Stomach (tissue), 9 donors: ENCODE results near the gene FAM240B. TPM values are rescaled to one million over a fixed set of nuclear protein-coding genes. Genes with fewer than 3 reads are reported as not detected.

Experiments
- DNase-seq, 2 donors: peaks; one replicate each; pipeline versions ENCODE4 v3.0.0 to v3.0.0-alpha.2; 2013 to 2019
- H3K27ac ChIP-seq, 5 donors: fragments of 200-600 bp in 4 of 5; sonication (generic) in 4 of 5; one replicate each; pipeline ENCODE4 v1.5.1; 2013 to 2019; ENCODE audit warnings: mild to moderate bottlenecking in 1 of 5, moderate library complexity in 1 of 5
- H3K27me3 ChIP-seq, 3 donors: fragments of 200-600 bp; sonication (generic); one replicate each; pipeline ENCODE4 v1.5.1; 2017 to 2019; ENCODE audit warnings: mixed run types in 1 of 3
- H3K36me3 ChIP-seq, 4 donors: fragments of 200-600 bp; sonication (generic); 1 replicate in 3 of 4; 2 replicates in 1 of 4; pipeline ENCODE4 v1.5.1; 2016 to 2019
- H3K4me1 ChIP-seq, 4 donors: fragments of 200-600 bp; sonication (generic); one replicate each; pipeline ENCODE4 v1.5.1; 2016 to 2019
- H3K4me3 ChIP-seq, 4 donors: fragments of 200-600 bp; sonication (generic) in 3 of 4; one replicate each; pipeline ENCODE4 v1.5.1; 2016 to 2019; ENCODE audit warnings: mild to moderate bottlenecking in 1 of 4
- H3K9me3 ChIP-seq, 4 donors: fragments of 200-600 bp; sonication (generic); one replicate each; pipeline ENCODE4 v1.5.1; 2016 to 2019
- EP300 ChIP-seq: sonication (generic); formaldehyde crosslinking; IDR thresholded peaks from one replicate; pipeline ENCODE4 v1.6.1; 2017; ENCODE audit warnings: antibody characterized with exemption
- POLR2A ChIP-seq, 4 donors: fragments of 450-650 bp; IDR thresholded peaks; one replicate each; pipeline ENCODE4 v1.6.1; 2016; ENCODE audit warnings: antibody characterized with exemption in 4 of 4, control low read depth in 2 of 4, mild to moderate bottlenecking in 1 of 4, moderate library complexity in 1 of 4
- POLR2AphosphoS5 ChIP-seq, 3 donors: sonication (generic); formaldehyde crosslinking; IDR thresholded peaks; one replicate each; pipeline ENCODE4 v1.6.1; 2016; ENCODE audit warnings: antibody characterized with exemption in 3 of 3
- WGBS, 5 donors: extraction: QIAGEN DNeasy Blood & Tissue Kit in 3 of 5; methylation state at CpG; one replicate each; pipeline versions ENCODE4 v1.1.5 to v1.1.7; 2013 to 2018; 5-methylcytosine and 5-hydroxymethylcytosine counted together
- intact Hi-C: fragments of 100-400 bp; cut with DNase I; formaldehyde crosslinking; loops from one replicate; pipeline ENCODE4 v1.15.1; 2023; ENCODE audit warnings: low total_unique reads
- polyA plus RNA-seq, 3 donors: library from polyadenylated mRNA; stranded (reverse); fragments of 200-250 nt; gene quantifications; one replicate each; pipeline ENCODE4 v1.2.3, GENCODE V29; 2013
- total RNA-seq, 5 donors: library from RNA; depleted of rRNA; stranded (reverse); fragments of >200 nt; gene quantifications; one replicate each; pipeline versions ENCODE4 v1.1.0 to v1.2.3, GENCODE V29; 2014 to 2016
- TF ChIP-seq, protein P1 (sequence below), 7 experiments: fragments of 450-650 bp in 4 of 7; fragments of 200-600 bp in 3 of 7; sonication (generic) in 3 of 7; IDR thresholded peaks; one replicate each; pipeline ENCODE4 v1.5.1; 2016 to 2019; ENCODE audit warnings: antibody characterized with exemption in 7 of 7, control low read depth in 2 of 7, mild to moderate bottlenecking in 1 of 7
- donor health status: healthy with polysubstance abuse.
- donor health status: Bipolar disorder and iron deficiency.
- donor health status: healthy.

FAM240B gene
- total and polyA plus RNA-seq, 8 donors: not detected

DNA sequence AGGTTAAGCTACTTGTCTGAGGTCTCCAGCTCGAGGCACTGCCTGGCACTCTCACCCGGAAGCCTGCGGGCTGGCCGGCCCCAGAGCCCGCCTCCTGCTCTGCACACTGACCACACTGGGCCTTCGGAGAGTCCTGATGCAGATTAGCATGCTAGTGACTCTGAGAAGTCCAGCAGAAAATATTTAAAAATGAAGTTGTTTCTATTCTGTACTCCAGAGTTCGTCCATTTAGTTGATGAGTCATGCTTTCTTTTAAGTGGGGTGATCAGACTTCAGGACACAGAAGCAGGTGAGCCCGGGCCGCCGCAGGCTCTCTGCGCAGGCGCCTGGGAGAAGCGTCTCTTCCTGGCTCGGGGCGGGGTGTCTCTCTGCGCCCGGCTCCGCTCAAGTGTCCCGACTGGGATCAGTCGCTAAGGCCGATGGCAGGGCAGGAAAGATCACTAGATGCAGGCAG, 32.5 kb downstream of the FAM240B start:
- TF ChIP-seq POLR2A (IDR thresholded peaks at IDR 0.05) (no peak), EP300 (no peak), POLR2AphosphoS5 (IDR thresholded peaks at IDR 0.05) (no peak)
- TF ChIP-seq, protein P1, sequence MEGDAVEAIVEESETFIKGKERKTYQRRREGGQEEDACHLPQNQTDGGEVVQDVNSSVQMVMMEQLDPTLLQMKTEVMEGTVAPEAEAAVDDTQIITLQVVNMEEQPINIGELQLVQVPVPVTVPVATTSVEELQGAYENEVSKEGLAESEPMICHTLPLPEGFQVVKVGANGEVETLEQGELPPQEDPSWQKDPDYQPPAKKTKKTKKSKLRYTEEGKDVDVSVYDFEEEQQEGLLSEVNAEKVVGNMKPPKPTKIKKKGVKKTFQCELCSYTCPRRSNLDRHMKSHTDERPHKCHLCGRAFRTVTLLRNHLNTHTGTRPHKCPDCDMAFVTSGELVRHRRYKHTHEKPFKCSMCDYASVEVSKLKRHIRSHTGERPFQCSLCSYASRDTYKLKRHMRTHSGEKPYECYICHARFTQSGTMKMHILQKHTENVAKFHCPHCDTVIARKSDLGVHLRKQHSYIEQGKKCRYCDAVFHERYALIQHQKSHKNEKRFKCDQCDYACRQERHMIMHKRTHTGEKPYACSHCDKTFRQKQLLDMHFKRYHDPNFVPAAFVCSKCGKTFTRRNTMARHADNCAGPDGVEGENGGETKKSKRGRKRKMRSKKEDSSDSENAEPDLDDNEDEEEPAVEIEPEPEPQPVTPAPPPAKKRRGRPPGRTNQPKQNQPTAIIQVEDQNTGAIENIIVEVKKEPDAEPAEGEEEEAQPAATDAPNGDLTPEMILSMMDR (IDR thresholded peaks at IDR 0.05): no peak
- Histone ChIP-seq H3K27me3 (no peaks in the 10 kb centered on the region), H3K4me1 (peaks cover 0 to 23% (median 6%) of the 10 kb centered on the region in 4 donors), H3K27ac (peak overlapping the region in 4 of 5 donors; percentile 22 to 49 (median 40)), H3K36me3 (no peaks in the 10 kb centered on the region), H3K4me3 (peak overlapping the region in 3 of 4 donors; percentile 12 to 28 (median 22)), H3K9me3 (no peaks in the 10 kb centered on the region)
- intact Hi-C loops: no loop called here
- peak; percentile 75 to 76 for DNase-seq
- WGBS, 5 donors: 23 to 38% (median 25%) methylated on average over 21 of the region's 21 CpGs

DNA sequence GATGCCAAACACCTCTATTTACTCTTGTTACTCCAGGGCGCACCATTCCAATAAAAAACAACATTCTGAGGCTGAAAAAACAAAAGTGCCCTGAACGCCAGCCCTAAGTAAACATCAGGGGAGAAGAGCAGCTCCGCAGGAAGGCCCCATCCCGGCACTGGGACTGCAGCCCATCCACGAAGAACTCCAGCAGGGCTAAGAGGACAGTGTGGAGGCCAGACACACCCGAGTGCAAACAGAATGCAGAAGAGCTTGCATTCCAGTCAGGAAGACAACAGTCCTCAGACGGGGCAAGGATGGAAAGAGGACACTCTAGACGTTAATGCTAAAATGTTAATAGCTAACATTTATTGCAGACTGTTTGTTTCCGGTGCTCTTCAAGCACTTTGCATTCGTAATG, 33.0 kb downstream of the FAM240B start:
- Histone ChIP-seq H3K4me1 (peaks cover 0 to 23% (median 7%) of the 10 kb centered on the region in 4 donors), H3K36me3 (no peaks in the 10 kb centered on the region), H3K27ac (peak overlapping the region in 4 of 5 donors; percentile 26 to 49 (median 40)), H3K9me3 (no peaks in the 10 kb centered on the region), H3K27me3 (no peaks in the 10 kb centered on the region), H3K4me3 (peak overlapping the region in 3 of 4 donors; percentile 12 to 28 (median 22))
- intact Hi-C loops: no loop called here
- no peak for TF ChIP-seq EP300
- TF ChIP-seq POLR2A (IDR thresholded peaks at IDR 0.05): no peak
- TF ChIP-seq POLR2AphosphoS5 (IDR thresholded peaks at IDR 0.05): no peak
- TF ChIP-seq, protein P1 (IDR thresholded peaks at IDR 0.05): no peak
- DNase-seq: no peak
- 37 to 48% (median 38%) methylated on average over 10 of the region's 10 CpGs for WGBS, 5 donors

DNA sequence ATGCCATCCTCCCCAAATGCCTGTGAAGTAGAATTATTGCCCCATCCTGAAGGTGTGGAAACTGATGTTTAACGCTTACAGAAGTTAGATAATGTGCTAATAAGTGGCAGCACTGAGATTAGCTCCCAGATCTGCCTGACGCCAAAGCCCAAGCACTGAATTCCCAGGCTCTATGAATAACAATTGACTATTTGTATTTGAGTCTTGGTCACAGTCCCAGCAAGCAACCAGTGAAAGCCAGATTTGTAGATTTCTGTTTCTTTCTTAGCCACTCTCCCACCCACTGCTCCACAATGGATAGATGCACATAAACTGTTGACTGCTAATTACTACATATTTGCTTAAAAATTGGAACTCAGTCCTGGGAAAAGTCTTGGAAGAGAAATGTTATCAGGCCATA, 34.4 kb downstream of the FAM240B start:
- H3K36me3 ChIP-seq: no peaks in the 10 kb centered on the region
- TF ChIP-seq EP300 (no peak), POLR2A (IDR thresholded peaks at IDR 0.05) (no peak), POLR2AphosphoS5 (IDR thresholded peaks at IDR 0.05) (no peak)
- TF ChIP-seq, protein P1 (IDR thresholded peaks at IDR 0.05): no peak
- H3K9me3 ChIP-seq: no peaks in the 10 kb centered on the region
- peaks cover 0 to 23% (median 7%) of the 10 kb centered on the region in 4 donors for H3K4me1 ChIP-seq
- DNase-seq: no peak
- H3K27me3 ChIP-seq: no peaks in the 10 kb centered on the region
- no peak overlapping the region for H3K4me3 ChIP-seq
- no peak overlapping the region for H3K27ac ChIP-seq
- 25 to 55% (median 30%) methylated on average over 2 of the region's 2 CpGs for WGBS, 5 donors
- intact Hi-C loops: no loop called here

DNA sequence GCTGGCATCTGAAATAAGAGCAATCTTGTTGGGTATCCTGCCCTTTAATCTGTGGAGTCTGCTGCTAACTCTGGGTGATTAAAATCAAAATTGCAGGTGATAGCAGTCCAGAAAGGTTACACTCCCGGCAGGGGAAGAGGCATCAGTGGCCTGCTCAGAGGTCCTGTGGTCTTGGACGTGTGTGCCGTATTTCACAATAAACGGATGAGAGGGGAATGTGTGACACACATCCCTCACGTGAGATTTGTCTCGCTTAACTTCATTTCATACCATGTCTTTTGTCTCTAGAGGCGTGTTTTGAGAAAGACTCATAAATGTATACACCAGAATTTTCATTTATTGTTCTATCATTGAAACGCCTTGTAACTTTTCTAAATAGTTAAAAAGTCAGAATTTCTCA, 36.6 kb downstream of the FAM240B start:
- Histone ChIP-seq H3K9me3 (no peaks in the 10 kb centered on the region), H3K4me1 (peaks cover 0 to 14% (median 7%) of the 10 kb centered on the region in 4 donors), H3K36me3 (no peaks in the 10 kb centered on the region), H3K27ac (no peak overlapping the region), H3K27me3 (no peaks in the 10 kb centered on the region), H3K4me3 (no peak overlapping the region)
- intact Hi-C loops: no loop called here
- no peak for DNase-seq
- WGBS, 5 donors: 88 to 94% (median 89%) methylated on average over 8 of the region's 8 CpGs
- TF ChIP-seq EP300: no peak
- TF ChIP-seq POLR2AphosphoS5 (IDR thresholded peaks at IDR 0.05): no peak

DNA sequence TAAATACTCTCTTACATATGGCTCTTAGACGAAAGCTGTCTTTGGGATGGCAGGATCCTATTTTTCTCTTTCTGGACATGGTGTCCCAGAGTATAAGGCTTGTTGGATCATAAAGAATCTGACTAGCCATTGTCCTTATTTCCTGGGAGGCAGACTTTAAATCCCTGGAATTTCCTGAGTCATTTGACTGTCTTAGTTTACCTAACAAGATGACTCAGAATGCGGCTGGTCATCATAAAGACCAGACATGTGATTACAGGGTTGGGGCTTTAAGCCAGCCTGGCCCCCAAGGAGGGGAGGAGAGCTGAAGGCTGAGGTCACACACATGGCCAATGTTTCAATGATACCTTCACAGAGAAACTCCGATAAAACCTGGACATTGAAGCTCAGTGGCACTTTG, 37.2 kb downstream of the FAM240B start:
- no peak for DNase-seq
- no peak for TF ChIP-seq POLR2A (IDR thresholded peaks at IDR 0.05)
- H3K4me3 ChIP-seq: no peak overlapping the region
- intact Hi-C loops: no loop called here
- peaks cover 0 to 14% (median 5%) of the 10 kb centered on the region in 4 donors for H3K4me1 ChIP-seq
- H3K9me3 ChIP-seq: no peaks in the 10 kb centered on the region
- H3K36me3 ChIP-seq: no peaks in the 10 kb centered on the region
- WGBS, 5 donors: 49 to 78% (median 62%) methylated on average over 3 of the region's 3 CpGs
- H3K27me3 ChIP-seq: no peaks in the 10 kb centered on the region
- no peak overlapping the region for H3K27ac ChIP-seq
